ENCODE measurements around the gene OGFOD2. TPM values are rescaled to one million over a fixed set of nuclear protein-coding genes. Genes with fewer than 3 reads are reported as not detected.

OGFOD2 gene
- total and polyA plus RNA-seq, 3 donors from 2014 or later: 35.0 to 56.5 (median 47.2) TPM

GRCh38 chr12:122985338-122986257 is 10.6 kb downstream of the OGFOD2 start:
- peak overlapping the region; percentile 70 to 71 for H3K27ac ChIP-seq
- TF ChIP-seq POLR2A (IDR thresholded peaks at IDR 0.05) (no peak), CTCF (IDR thresholded peaks at IDR 0.05) (no peak)
- H3K4me3 ChIP-seq: no peak overlapping the region
- peaks cover 48% of the 10 kb centered on the region for H3K4me1 ChIP-seq
- DNase-seq: no peak
- WGBS, 2 donors: 64 to 82% methylated on average over 10 to 34 of the region's 45 CpGs
- no peaks in the 10 kb centered on the region for H3K36me3 ChIP-seq (ENCODE audit: low read depth, missing control alignments)
- H3K27me3 ChIP-seq: no peaks in the 10 kb centered on the region
- H3K9me3 ChIP-seq: no peaks in the 10 kb centered on the region
- intact Hi-C loops (cut with DNase I; ENCODE audit: low total_unique reads): loop anchor here (10.0 kb wide), 1 partner anchor 159 kb away; no protein-coding TSS in a partner anchor

- no peak for TF ChIP-seq POLR2A (IDR thresholded peaks at IDR 0.05)
- TF ChIP-seq CTCF (IDR thresholded peaks at IDR 0.05): no peak
- intact Hi-C loops (cut with DNase I; ENCODE audit: low total_unique reads): loop anchor here (10.0 kb wide), 1 partner anchor 158 kb away; no protein-coding TSS in a partner anchor
- WGBS, 2 donors: 98 to 99% methylated on average over 17 to 36 of the region's 40 CpGs
- H3K36me3 ChIP-seq (ENCODE audit: low read depth, missing control alignments): no peaks in the 10 kb centered on the region
- H3K27ac ChIP-seq: no peak overlapping the region
- peaks cover 46% of the 10 kb centered on the region for H3K4me1 ChIP-seq
- H3K27me3 ChIP-seq: no peaks in the 10 kb centered on the region
- H3K4me3 ChIP-seq: no peak overlapping the region
- H3K9me3 ChIP-seq: no peaks in the 10 kb centered on the region
- DNase-seq: no peak
Observed at GRCh38 chr12:122986258-122986871, 11.3 kb downstream of the OGFOD2 start.

GRCh38 chr12:122987086-122987951 is 12.3 kb downstream of the OGFOD2 start:
- H3K36me3 ChIP-seq (ENCODE audit: low read depth, missing control alignments): no peaks in the 10 kb centered on the region
- TF ChIP-seq CTCF (IDR thresholded peaks at IDR 0.05): no peak
- TF ChIP-seq POLR2A (IDR thresholded peaks at IDR 0.05): no peak
- no peaks in the 10 kb centered on the region for H3K27me3 ChIP-seq
- WGBS, 2 donors: 95 to 100% methylated on average over 3 to 39 of the region's 39 CpGs
- H3K9me3 ChIP-seq: no peaks in the 10 kb centered on the region
- no peak overlapping the region for H3K27ac ChIP-seq
- intact Hi-C loops (cut with DNase I; ENCODE audit: low total_unique reads): loop anchor here (10.0 kb wide), 1 partner anchor 157 kb away; no protein-coding TSS in a partner anchor
- peaks cover 37% of the 10 kb centered on the region for H3K4me1 ChIP-seq
- no peak overlapping the region for H3K4me3 ChIP-seq
- no peak for DNase-seq

GRCh38 chr12:122988036-122988435 is 13.0 kb downstream of the OGFOD2 start:
- WGBS, 2 donors: 90 to 95% methylated on average over 2 to 13 of the region's 13 CpGs
- H3K9me3 ChIP-seq: no peaks in the 10 kb centered on the region
- no peaks in the 10 kb centered on the region for H3K36me3 ChIP-seq (ENCODE audit: low read depth, missing control alignments)
- intact Hi-C loops (cut with DNase I; ENCODE audit: low total_unique reads): loop anchor here (10.0 kb wide), 1 partner anchor 157 kb away; no protein-coding TSS in a partner anchor
- no peak overlapping the region for H3K4me3 ChIP-seq
- TF ChIP-seq CTCF (IDR thresholded peaks at IDR 0.05): no peak
- no peak for TF ChIP-seq POLR2A (IDR thresholded peaks at IDR 0.05)
- DNase-seq: no peak
- no peak overlapping the region for H3K27ac ChIP-seq
- no peaks in the 10 kb centered on the region for H3K27me3 ChIP-seq
- peaks cover 30% of the 10 kb centered on the region for H3K4me1 ChIP-seq
